Measurements from ENCODE around the gene TMEM196.

The TMEM196 gene

GRCh38 chr7:19772841-19773760 lies at the start of gene TMEM196:
TMEM196 (minus strand) TSS chr7:19773617; CDS start chr7:19772696, 921 bp downstream.
- DNase-seq, result no peak

- no peak for DNase-seq
Observed at GRCh38 chr7:19816128-19816527, 42.7 kb upstream of the TMEM196 start.

GRCh38 chr7:19815546-19815945 lies 42.1 kb upstream of the TMEM196 start:
- no peak for DNase-seq

GRCh38 chr7:19814776-19815175 lies 41.4 kb upstream of the TMEM196 start:
- DNase-seq, result no peak

GRCh38 chr7:19811386-19811785 lies 38.0 kb upstream of the TMEM196 start:
- DNase-seq, result no peak

- DNase-seq, result no peak
Observed at GRCh38 chr7:19798986-19799385, 25.6 kb upstream of the TMEM196 start.

- no peak for DNase-seq
Observed at GRCh38 chr7:19783541-19783940, 10.1 kb upstream of the TMEM196 start.

GRCh38 chr7:19776981-19777380 lies 3.6 kb upstream of the TMEM196 start:
- DNase-seq, result no peak

GRCh38 chr7:19775578-19775977 lies 2.2 kb upstream of the TMEM196 start:
- DNase-seq, result no peak

- no peak for DNase-seq
Observed at GRCh38 chr7:19772306-19772705, 1.1 kb downstream of the TMEM196 start.

- no peak for DNase-seq
Observed at GRCh38 chr7:19762631-19763030, 10.8 kb downstream of the TMEM196 start.

- DNase-seq, result peak; percentile 6
Observed at GRCh38 chr7:19754521-19755116, 18.8 kb downstream of the TMEM196 start.

- no peak for DNase-seq
Observed at GRCh38 chr7:19752020-19752419, 21.4 kb downstream of the TMEM196 start.

GRCh38 chr7:19749658-19750057 lies 23.8 kb downstream of the TMEM196 start:
- DNase-seq, result no peak

GRCh38 chr7:19747740-19748339 lies 25.6 kb downstream of the TMEM196 start:
- DNase-seq, result no peak

- no peak for DNase-seq
Observed at GRCh38 chr7:19744075-19744474, 29.3 kb downstream of the TMEM196 start.

- no peak for DNase-seq
Observed at GRCh38 chr7:19728716-19729115, 44.7 kb downstream of the TMEM196 start.

GRCh38 chr7:19725770-19726169 lies 47.6 kb downstream of the TMEM196 start:
- no peak for DNase-seq

GRCh38 chr7:19715499-19715898 lies 57.9 kb downstream of the TMEM196 start:
- DNase-seq, result no peak

- no peak for DNase-seq
Observed at GRCh38 chr7:19713676-19714075, 59.7 kb downstream of the TMEM196 start.

GRCh38 chr7:19709249-19709578 lies 64.2 kb downstream of the TMEM196 start:
- no peak for DNase-seq

GRCh38 chr7:19708397-19709248 lies 64.8 kb downstream of the TMEM196 start, which contains the start of gene POLR1F:
POLR1F (minus strand) TSS chr7:19709037; CDS start chr7:19709016, 21 bp downstream.
- peak; percentile 55 for DNase-seq

- no peak for DNase-seq
Observed at GRCh38 chr7:19707240-19707639, 66.2 kb downstream of the TMEM196 start.

Data from NCI-H1436 treated with DMSO at 0.1 percent for 48 hours (cell line).